GDM1 (cell line): ENCODE data around the gene SLC35F2.
"Not testable (repeated sequence)": the region's sequence is repeated elsewhere in the genome, so short reads cannot be mapped to it uniquely, and the experiment has no call there.

ENCODE experiments used
- DNase-seq: peaks from one replicate; lab custom pipeline; 2025; lab: John Stamatoyannopoulos, UW

The SLC35F2 gene

GRCh38 chr11:107842412-107843100, 16.0 kb downstream of the SLC35F2 start:
- DNase-seq, result no peak

DNA sequence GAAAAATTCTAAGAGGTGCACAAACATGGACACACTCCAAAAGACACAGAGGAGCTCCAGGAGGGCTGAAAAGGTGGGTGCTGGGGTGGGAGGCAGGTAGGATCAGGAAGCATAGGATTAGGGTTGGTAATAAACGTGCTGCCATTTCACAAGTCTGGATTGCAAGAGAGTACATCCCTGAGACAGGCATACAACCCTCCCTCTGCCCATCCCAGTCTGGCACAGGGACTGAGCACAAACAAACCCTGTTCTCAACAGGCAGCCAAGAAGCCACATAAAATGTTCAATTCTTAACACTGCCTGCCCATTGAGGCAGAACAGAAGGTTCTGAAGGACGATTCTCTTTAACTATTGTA, 18.5 kb downstream of the SLC35F2 start:
- no peak for DNase-seq

- DNase-seq, result no peak
These were observed 21.7 kb downstream of the SLC35F2 start for GRCh38 chr11:107836851-107837250.

GRCh38 chr11:107834995-107835394, 23.6 kb downstream of the SLC35F2 start:
- DNase-seq, result no peak

GRCh38 chr11:107833926-107834325, 24.7 kb downstream of the SLC35F2 start:
- not testable (repeated sequence) for DNase-seq

DNA sequence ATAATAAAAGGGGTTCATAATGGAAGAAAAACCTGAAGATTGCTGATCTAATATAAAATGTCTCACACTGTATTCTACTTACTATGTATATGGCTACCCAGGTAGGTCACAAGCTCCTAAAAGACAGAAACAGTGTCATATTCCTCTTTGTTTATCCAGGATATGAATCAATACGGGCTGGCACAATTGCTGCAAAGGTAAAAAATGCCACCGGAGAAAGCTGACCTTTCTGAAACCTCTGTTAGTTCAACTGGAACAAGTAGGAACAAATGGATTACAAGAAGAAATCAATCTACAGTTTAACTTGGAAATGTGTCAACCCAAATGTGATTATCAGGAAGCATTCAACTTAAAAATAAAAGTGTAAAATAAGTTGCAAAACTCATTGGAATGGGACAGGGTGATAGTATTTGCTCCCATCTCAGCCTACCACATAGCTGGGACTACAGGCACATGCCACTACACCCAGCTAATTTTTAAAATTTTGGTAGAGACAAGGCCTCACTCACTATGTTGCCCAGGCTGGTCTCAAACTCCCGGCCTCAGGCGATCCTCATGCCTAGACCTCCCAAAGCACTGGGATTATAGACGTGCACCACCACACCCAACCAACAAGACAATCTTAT, 27.6 kb downstream of the SLC35F2 start:
- no peak for DNase-seq

GRCh38 chr11:107827041-107827440, 31.5 kb downstream of the SLC35F2 start:
- no peak for DNase-seq

GRCh38 chr11:107825875-107826274, 32.7 kb downstream of the SLC35F2 start:
- no peak for DNase-seq

GRCh38 chr11:107824668-107825369, 33.8 kb downstream of the SLC35F2 start:
- peak; percentile 35 for DNase-seq

DNA sequence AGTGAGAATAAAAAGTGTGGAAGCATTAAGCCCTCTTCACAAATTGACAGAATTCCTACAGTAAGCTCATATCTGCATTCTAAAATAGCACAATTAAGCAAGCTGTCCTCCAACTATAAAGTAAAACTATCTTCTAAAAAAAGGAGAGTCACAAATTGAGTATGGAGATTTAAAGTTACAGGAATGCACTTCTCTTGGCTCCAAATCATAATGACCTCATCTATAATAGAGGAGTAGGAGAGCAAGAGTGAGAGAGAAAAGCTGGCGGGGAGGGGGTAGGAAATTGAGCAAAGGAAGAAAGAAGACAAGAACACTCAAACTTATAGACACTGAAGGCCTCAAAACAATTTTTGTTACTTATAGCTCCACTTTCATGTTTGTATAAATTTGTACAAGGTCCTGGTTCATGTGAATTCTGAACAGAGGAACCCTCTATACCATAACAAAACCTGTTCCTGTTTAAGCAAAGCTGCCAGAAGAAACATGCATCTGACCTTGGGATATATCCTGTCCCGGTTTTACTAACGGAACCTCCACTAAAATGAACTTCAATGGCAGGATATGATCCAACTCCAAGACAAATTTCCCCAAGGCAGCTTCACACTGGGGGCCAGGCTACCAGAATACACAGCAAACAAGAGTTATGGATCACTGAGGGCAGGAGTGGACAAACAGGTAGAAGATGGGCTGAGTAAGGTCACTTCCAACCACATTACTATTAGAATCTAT, 37.2 kb downstream of the SLC35F2 start:
- DNase-seq, result no peak

GRCh38 chr11:107819361-107820014, 39.1 kb downstream of the SLC35F2 start:
- no peak for DNase-seq

- no peak for DNase-seq
These were observed 40.1 kb downstream of the SLC35F2 start for GRCh38 chr11:107818491-107818890.

DNA sequence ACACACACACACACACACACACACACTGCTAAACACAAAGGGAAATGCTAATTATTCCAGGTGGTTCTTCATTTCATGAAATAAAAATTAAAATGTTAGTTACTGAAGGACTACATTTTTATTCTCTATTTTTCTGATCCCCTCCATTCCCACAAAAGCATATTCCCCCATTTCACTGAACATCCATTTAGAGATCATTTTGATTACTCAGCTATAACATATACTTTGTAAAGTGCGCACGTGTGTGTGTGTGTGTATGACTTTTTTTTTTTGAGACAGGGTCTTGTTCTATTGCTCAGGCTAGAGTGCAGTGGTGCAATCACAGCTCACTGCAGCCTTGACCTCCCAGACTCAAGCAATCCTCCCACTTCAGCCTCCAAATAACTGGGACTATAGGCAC, 42.6 kb downstream of the SLC35F2 start:
- DNase-seq, result no peak

- DNase-seq, result no peak
These were observed 47.7 kb downstream of the SLC35F2 start for GRCh38 chr11:107810875-107811274.

GRCh38 chr11:107808521-107808920, 50.1 kb downstream of the SLC35F2 start:
- DNase-seq, result no peak

DNA sequence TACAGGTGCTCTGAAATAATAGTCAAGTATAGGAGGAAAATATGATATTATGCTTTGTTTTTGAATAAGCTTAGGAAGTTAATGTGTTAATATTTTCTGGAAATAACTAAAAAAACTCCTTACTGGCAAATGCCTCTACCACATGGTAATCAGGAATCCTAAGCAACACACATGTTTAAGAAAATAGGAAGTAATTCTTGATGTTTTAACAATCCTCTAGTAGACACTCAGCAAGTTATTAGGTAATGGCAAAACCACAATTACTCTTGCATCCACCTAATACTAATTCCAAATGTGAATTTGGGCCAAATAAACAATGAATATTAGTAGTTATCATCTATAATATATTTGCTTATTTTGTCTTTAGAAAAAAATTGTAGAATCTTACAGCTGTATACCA, 53.6 kb downstream of the SLC35F2 start:
- no peak for DNase-seq

DNA sequence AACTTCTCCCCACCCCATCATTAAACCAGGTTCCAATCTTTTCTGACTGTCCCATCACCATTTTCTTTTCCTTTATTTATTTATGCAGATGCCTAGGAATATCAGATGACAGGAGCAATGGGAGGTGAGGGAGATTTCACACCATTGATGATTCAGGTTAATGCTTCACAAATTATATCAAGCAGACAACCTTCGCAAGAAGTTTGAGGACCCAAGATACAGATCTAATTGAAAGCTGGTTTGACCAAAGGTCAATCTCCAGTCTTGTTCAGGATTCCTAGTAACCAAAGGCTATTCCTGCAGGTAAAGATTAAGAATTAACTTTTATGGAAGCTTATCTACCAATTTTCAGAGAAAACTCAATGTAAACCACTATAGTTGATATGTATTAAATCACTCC, 54.4 kb downstream of the SLC35F2 start:
- DNase-seq, result no peak

- DNase-seq, result no peak
These were observed 56.9 kb downstream of the SLC35F2 start for GRCh38 chr11:107801641-107802040.

- DNase-seq, result peak; percentile 9
These were observed 59.2 kb downstream of the SLC35F2 start for GRCh38 chr11:107799218-107799859.

- no peak for DNase-seq
These were observed 66.5 kb downstream of the SLC35F2 start for GRCh38 chr11:107792049-107792443.

DNA sequence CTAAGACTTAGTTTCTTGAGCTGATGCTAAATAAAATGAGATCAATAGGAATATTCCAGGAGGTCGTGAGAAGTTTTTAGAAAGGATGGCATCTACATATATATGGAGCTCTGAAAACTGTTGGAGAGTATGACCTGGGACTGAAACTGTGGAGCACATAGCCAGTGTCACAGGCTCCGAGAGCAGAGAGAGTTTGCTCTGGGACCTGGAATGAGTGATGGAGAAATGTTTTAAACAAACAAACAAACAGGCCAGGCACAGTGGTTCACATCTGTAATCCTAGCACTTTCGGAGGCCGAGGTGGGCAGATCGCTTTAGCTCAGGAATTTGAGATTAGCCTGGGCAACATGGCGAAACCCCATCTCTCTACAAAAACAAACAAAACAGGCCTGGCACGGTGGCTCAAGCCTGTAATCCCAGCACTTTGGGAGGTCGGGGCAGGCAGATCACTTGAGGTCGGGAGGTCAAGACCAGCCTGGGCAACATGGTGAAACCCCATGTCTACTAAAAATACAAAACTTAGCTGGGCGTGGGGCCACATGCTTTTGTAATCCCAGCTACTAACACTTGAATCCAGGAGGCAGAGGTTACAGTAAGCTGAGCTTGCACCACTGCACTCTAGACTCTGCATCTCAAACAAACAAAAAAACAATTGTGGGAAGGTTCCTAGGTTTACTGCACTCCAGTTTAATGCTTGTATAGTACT, 67.1 kb downstream of the SLC35F2 start:
- no peak for DNase-seq
